CD4-positive, alpha-beta T cell treated with Interleukin-17A for 1 hour (primary cell): ENCODE measurements around the gene VCAM1.
"Not testable (repeated sequence)": the region's sequence is repeated elsewhere in the genome, so short reads cannot be mapped to it uniquely, and the experiment has no call there.

ENCODE experiments used
- DNase-seq: peaks from one replicate; pipeline ENCODE4 v3.0.0-alpha.2; 2020

Gene VCAM1

GRCh38 chr1:100730130-100730529 is 10.6 kb downstream of the VCAM1 start:
- DNase-seq = no peak

- DNase-seq = no peak
These were observed 11.8 kb downstream of the VCAM1 start for GRCh38 chr1:100731309-100731708.

- DNase-seq = no peak
These were observed 12.2 kb downstream of the VCAM1 start for GRCh38 chr1:100731758-100732157.

GRCh38 chr1:100734676-100735075 is 15.1 kb downstream of the VCAM1 start:
- no peak for DNase-seq

- no peak for DNase-seq
These were observed 15.7 kb downstream of the VCAM1 start for GRCh38 chr1:100735244-100735643.

- no peak for DNase-seq
These were observed 16.8 kb downstream of the VCAM1 start for GRCh38 chr1:100736324-100736723.

GRCh38 chr1:100736746-100737145 is 17.2 kb downstream of the VCAM1 start:
- no peak for DNase-seq

GRCh38 chr1:100746542-100746932 is 27.0 kb downstream of the VCAM1 start:
- DNase-seq = no peak

GRCh38 chr1:100747771-100748170 is 28.2 kb downstream of the VCAM1 start:
- no peak for DNase-seq

GRCh38 chr1:100750005-100750885 is 30.7 kb downstream of the VCAM1 start:
- DNase-seq = no peak

GRCh38 chr1:100752791-100753190 is 33.2 kb downstream of the VCAM1 start:
- DNase-seq = no peak

- DNase-seq = no peak
These were observed 38.4 kb downstream of the VCAM1 start for GRCh38 chr1:100757946-100758345.

- DNase-seq = no peak
These were observed 39.6 kb downstream of the VCAM1 start for GRCh38 chr1:100759188-100759587.

- DNase-seq = no peak
These were observed 41.0 kb downstream of the VCAM1 start for GRCh38 chr1:100760511-100760910.

GRCh38 chr1:100762461-100762860 is 42.9 kb downstream of the VCAM1 start:
- no peak for DNase-seq

- DNase-seq = no peak
These were observed 47.8 kb downstream of the VCAM1 start for GRCh38 chr1:100767176-100767890.

GRCh38 chr1:100769323-100769722 is 49.8 kb downstream of the VCAM1 start:
- no peak for DNase-seq

- DNase-seq = no peak
These were observed 50.5 kb downstream of the VCAM1 start for GRCh38 chr1:100769906-100770646.

- no peak for DNase-seq
These were observed 53.9 kb downstream of the VCAM1 start for GRCh38 chr1:100773444-100773843.

- no peak for DNase-seq
These were observed 54.8 kb downstream of the VCAM1 start for GRCh38 chr1:100774370-100774769.

- no peak for DNase-seq
These were observed 55.9 kb downstream of the VCAM1 start for GRCh38 chr1:100775483-100775882.

- no peak for DNase-seq
These were observed 59.2 kb downstream of the VCAM1 start for GRCh38 chr1:100778748-100779147.

- DNase-seq = no peak
These were observed 61.3 kb downstream of the VCAM1 start for GRCh38 chr1:100780814-100781213.

GRCh38 chr1:100781728-100782127 is 62.2 kb downstream of the VCAM1 start:
- not testable (repeated sequence) for DNase-seq
